ENCODE data around the gene PLA2G4A. TPM values are rescaled to one million over a fixed set of nuclear protein-coding genes. Genes with fewer than 3 reads are reported as not detected.

PLA2G4A gene
- total and polyA plus RNA-seq, 2 experiments from 2014 or later = 1.1 to 3.8 TPM

- H3K4me3 ChIP-seq = no peak overlapping the region
- peak overlapping the region; percentile 29 for H3K4me2 ChIP-seq
- Mint-ChIP-seq H3K4me3 (no peak overlapping the region), H3K27me3 (ENCODE audit: insufficient read depth, low read depth, poor library complexity) (no peaks in the 10 kb centered on the region), H3K27ac (peak overlapping the region; percentile 54), H3K36me3 (ENCODE audit: low read depth) (no peaks in the 10 kb centered on the region), H3K9me3 (no peaks in the 10 kb centered on the region), H3K4me1 (peaks cover 12% of the 10 kb centered on the region)
- H3K27ac ChIP-seq (ENCODE audit: low read depth) = no peak overlapping the region
- no peaks in the 10 kb centered on the region for H3F3A ChIP-seq (replicated peaks; ENCODE audit: low read depth)
- no peaks in the 10 kb centered on the region for H3K27me3 ChIP-seq (ENCODE audit: insufficient read depth)
- ATAC-seq = peak; percentile 96
- peaks cover 6% of the 10 kb centered on the region; the same call in 1 of the 2 replicates for H3K4me1 ChIP-seq (ENCODE audit: insufficient read depth)
- no peak overlapping the region for H2AFZ ChIP-seq
- H4K20me1 ChIP-seq (replicated peaks; ENCODE audit: insufficient read depth) = no peaks in the 10 kb centered on the region
- TF ChIP-seq ZNF462 (CRISPR knock-in tag; IDR thresholded peaks at IDR 0.05) (peak; percentile 55; the same call in 1 of the 2 replicates), NANOG (IDR thresholded peaks at IDR 0.05; ENCODE audit: borderline replicate concordance) (no peak)
- peak; percentile 77 for DNase-seq (ENCODE audit: low spot score)
- H3K9me2 ChIP-seq (ENCODE audit: insufficient read depth) = no peaks in the 10 kb centered on the region
- H3K79me2 ChIP-seq (replicated peaks; ENCODE audit: insufficient read depth) = no peaks in the 10 kb centered on the region
- H3K36me3 ChIP-seq (ENCODE audit: insufficient read depth) = no peaks in the 10 kb centered on the region
Measured at GRCh38 chr1:186984959-186985358, 156.2 kb downstream of the PLA2G4A start.

GRCh38 chr1:186985889-186986491 is 157.2 kb downstream of the PLA2G4A start:
- no peaks in the 10 kb centered on the region for H3K9me3 Mint-ChIP-seq
- Histone ChIP-seq H3K27me3 (ENCODE audit: insufficient read depth) (no peaks in the 10 kb centered on the region), H3F3A (replicated peaks; ENCODE audit: low read depth) (no peaks in the 10 kb centered on the region), H3K27ac (ENCODE audit: low read depth) (no peak overlapping the region), H3K4me2 (no peak overlapping the region), H4K20me1 (replicated peaks; ENCODE audit: insufficient read depth) (no peaks in the 10 kb centered on the region), H2AFZ (no peak overlapping the region), H3K9me2 (ENCODE audit: insufficient read depth) (no peaks in the 10 kb centered on the region), H3K4me1 (ENCODE audit: insufficient read depth) (peaks cover 6% of the 10 kb centered on the region; the same call in 1 of the 2 replicates), H3K79me2 (replicated peaks; ENCODE audit: insufficient read depth) (no peaks in the 10 kb centered on the region), H3K36me3 (ENCODE audit: insufficient read depth) (no peaks in the 10 kb centered on the region), H3K4me3 (no peak overlapping the region)
- TF ChIP-seq REST (IDR thresholded peaks at IDR 0.05; ENCODE audit: unreplicated experiment) (no peak), CTCF (conservative IDR thresholded peaks at IDR 0.05; ENCODE audit: low read depth in 2 of 2) (peak; percentile 85 to 87), CREB1 (CRISPR knock-in tag; IDR thresholded peaks at IDR 0.05; ENCODE audit: low read depth) (no peak), EZH2 (IDR thresholded peaks at IDR 0.05; ENCODE audit: low read depth, unreplicated experiment) (no peak), ZNF114 (CRISPR knock-in tag; IDR thresholded peaks at IDR 0.05) (no peak), JUNB (IDR thresholded peaks at IDR 0.05; ENCODE audit: unreplicated experiment) (no peak), ZNF331 (CRISPR knock-in tag; IDR thresholded peaks at IDR 0.05; ENCODE audit: low read depth) (no peak)
- peak; percentile 85 for ATAC-seq
- H3K27ac Mint-ChIP-seq = no peak overlapping the region
- H3K27me3 Mint-ChIP-seq (ENCODE audit: insufficient read depth, low read depth, poor library complexity) = no peaks in the 10 kb centered on the region
- peaks cover 12% of the 10 kb centered on the region for H3K4me1 Mint-ChIP-seq
- peak; percentile 81 for DNase-seq (ENCODE audit: low spot score)
- H3K36me3 Mint-ChIP-seq (ENCODE audit: low read depth) = no peaks in the 10 kb centered on the region
- no peak overlapping the region for H3K4me3 Mint-ChIP-seq
